H9 (cell line): ENCODE data around the gene LRRN3. TPM values are rescaled to one million over a fixed set of nuclear protein-coding genes. Genes with fewer than 3 reads are reported as not detected.

Experiments
- DNase-seq: peaks from one replicate; pipeline ENCODE4 v3.0.0-alpha.2; 2017
- H2AFZ ChIP-seq: one replicate; pipeline ENCODE4 v1.6.1; 2013; ENCODE audit warnings: mild to moderate bottlenecking, low read length, control low read depth, moderate library complexity
- H2AK5ac ChIP-seq: 2 replicates; pipeline ENCODE4 v1.6.1; 2013; ENCODE audit warnings: low read length, control low read depth, mixed read lengths; ENCODE audit not compliant: insufficient read length
- H2BK120ac ChIP-seq: one replicate; pipeline ENCODE4 v1.6.1; 2013; ENCODE audit warnings: low read depth, mild to moderate bottlenecking, low read length, control low read depth, inconsistent platforms; ENCODE audit not compliant: poor library complexity, severe bottlenecking
- H2BK12ac ChIP-seq: 2 replicates; pipeline ENCODE4 v1.6.1; 2013; ENCODE audit warnings: low read length, control low read depth, mixed read lengths, low read depth; ENCODE audit not compliant: insufficient read length
- H2BK15ac ChIP-seq: 2 replicates; pipeline ENCODE4 v1.6.1; 2013; ENCODE audit warnings: low read depth, low read length, control low read depth
- H2BK20ac ChIP-seq: one replicate; pipeline ENCODE4 v1.6.1; 2013; ENCODE audit warnings: low read depth, mild to moderate bottlenecking, low read length, control low read depth, inconsistent platforms; ENCODE audit not compliant: poor library complexity, severe bottlenecking
- H2BK5ac ChIP-seq: 2 replicates; pipeline ENCODE4 v1.6.1; 2013; ENCODE audit warnings: low read length, control low read depth, mixed read lengths; ENCODE audit not compliant: insufficient read length
- H3K14ac ChIP-seq: 2 replicates; pipeline ENCODE4 v1.6.1; 2013; ENCODE audit warnings: low read length, control low read depth; ENCODE audit not compliant: insufficient read depth
- H3K18ac ChIP-seq: 2 replicates; pipeline ENCODE4 v1.6.1; 2013; ENCODE audit warnings: low read depth, mild to moderate bottlenecking, mixed read lengths, low read length, control low read depth; ENCODE audit not compliant: insufficient read length
- H3K23ac ChIP-seq: 2 replicates; pipeline ENCODE4 v1.6.1; 2013; ENCODE audit warnings: low read length, control low read depth, mixed read lengths, low read depth; ENCODE audit not compliant: insufficient read length
- H3K23me2 ChIP-seq: 2 replicates; pipeline ENCODE4 v1.6.1; 2013; ENCODE audit warnings: low read depth, mild to moderate bottlenecking, mixed read lengths, low read length, control low read depth; ENCODE audit not compliant: insufficient read length, poor library complexity, severe bottlenecking
- H3K27ac ChIP-seq: 2 replicates; pipeline ENCODE4 v1.5.1; 2013; ENCODE audit warnings: low read length, control low read depth, mixed read lengths, low read depth; ENCODE audit not compliant: insufficient read length
- H3K27me3 ChIP-seq: 2 replicates; pipeline ENCODE4 v1.6.1; 2013; ENCODE audit warnings: low read length, control low read depth, inconsistent platforms; ENCODE audit not compliant: insufficient read depth
- H3K4ac ChIP-seq: 2 replicates; pipeline ENCODE4 v1.6.1; 2013; ENCODE audit warnings: low read depth, mild to moderate bottlenecking, control low read depth, inconsistent platforms, low read length, moderate library complexity
- H3K4me1 ChIP-seq: 2 replicates; pipeline ENCODE4 v1.6.1; 2013; ENCODE audit warnings: low read length, control low read depth, inconsistent platforms; ENCODE audit not compliant: insufficient read depth
- H3K4me2 ChIP-seq: 2 replicates; pipeline ENCODE4 v1.6.1; 2013; ENCODE audit warnings: low read length, control low read depth, mixed read lengths; ENCODE audit not compliant: insufficient read length, insufficient read depth
- H3K56ac ChIP-seq: 2 replicates; pipeline ENCODE4 v1.6.1; 2013; ENCODE audit warnings: low read depth, mild to moderate bottlenecking, mixed read lengths, low read length, control low read depth; ENCODE audit not compliant: insufficient read length
- H3K79me1 ChIP-seq: 2 replicates; pipeline ENCODE4 v1.6.1; 2013; ENCODE audit warnings: low read depth, mild to moderate bottlenecking, moderate library complexity, low read length, control low read depth, inconsistent platforms; ENCODE audit not compliant: insufficient read depth, poor library complexity, severe bottlenecking
- H3K79me2 ChIP-seq: 2 replicates; pipeline ENCODE4 v1.6.1; 2013; ENCODE audit warnings: low read length, control low read depth, inconsistent platforms; ENCODE audit not compliant: insufficient read depth
- H3K9ac ChIP-seq: 2 replicates; pipeline ENCODE4 v1.6.1; 2013; ENCODE audit warnings: low read length, control low read depth, mixed read lengths; ENCODE audit not compliant: insufficient read length; ENCODE audit errors: extremely low read depth
- H3K9me3 ChIP-seq: one replicate; pipeline ENCODE4 v1.6.1; 2013; ENCODE audit warnings: low read depth, low read length, inconsistent platforms; ENCODE audit not compliant: control insufficient read depth
- H3T11ph ChIP-seq: one replicate; pipeline ENCODE4 v1.6.1; 2013; ENCODE audit warnings: mild to moderate bottlenecking, low read length, control low read depth, inconsistent platforms
- H4K20me1 ChIP-seq: one replicate; pipeline ENCODE4 v1.6.1; 2013; ENCODE audit not compliant: control insufficient read depth, insufficient read length, insufficient read depth
- H4K5ac ChIP-seq: 2 replicates; pipeline ENCODE4 v1.6.1; 2013; ENCODE audit warnings: low read depth, mild to moderate bottlenecking, mixed read lengths, low read length, control low read depth; ENCODE audit not compliant: insufficient read length
- H4K8ac ChIP-seq: replicated peaks from 2 replicates; pipeline ENCODE4 v1.6.1; 2013; ENCODE audit warnings: low read length, control low read depth, mixed read lengths, low read depth; ENCODE audit not compliant: insufficient read length
- H4K91ac ChIP-seq: 2 replicates; pipeline ENCODE4 v1.6.1; 2013; ENCODE audit warnings: low read depth, mild to moderate bottlenecking, moderate library complexity, mixed read lengths, low read length, control low read depth; ENCODE audit not compliant: insufficient read length
- H3K27ac Mint-ChIP-seq, 3 experiments: 2 replicates in 2 of 3; 3 replicates in 1 of 3; pipeline ENCODE4 v1.8.0; 2020 to 2021; ENCODE audit warnings: mixed read lengths in 3 of 3, mild to moderate bottlenecking in 1 of 3, moderate library complexity in 1 of 3
- H3K27me3 Mint-ChIP-seq: 2 replicates; pipeline ENCODE4 v1.8.0; 2021; ENCODE audit warnings: low read depth, mild to moderate bottlenecking, moderate library complexity, mixed read lengths
- H3K36me3 Mint-ChIP-seq, 3 experiments: 2 replicates in 2 of 3; 3 replicates in 1 of 3; pipeline ENCODE4 v1.8.0; 2020 to 2021; ENCODE audit warnings: low read depth in 3 of 3, mixed read lengths in 3 of 3; ENCODE audit not compliant: insufficient read depth in 1 of 3
- H3K4me1 Mint-ChIP-seq, 2 experiments: 2 replicates each; pipeline ENCODE4 v1.8.0; 2020; ENCODE audit warnings: mixed read lengths in 2 of 2
- H3K4me3 Mint-ChIP-seq, 2 experiments: 2 replicates in 1 of 2; 3 replicates in 1 of 2; pipeline ENCODE4 v1.8.0; 2020 to 2021; ENCODE audit warnings: mild to moderate bottlenecking in 2 of 2, mixed read lengths in 2 of 2, moderate library complexity in 1 of 2
- H3K9me3 Mint-ChIP-seq, 2 experiments: 2 replicates in 1 of 2; 3 replicates in 1 of 2; pipeline ENCODE4 v1.8.0; 2020; ENCODE audit warnings: mild to moderate bottlenecking in 2 of 2, mixed read lengths in 2 of 2, moderate library complexity in 1 of 2
- WGBS: extraction: QIAGEN DNeasy Blood & Tissue Kit; methylation state at CpG from one replicate; pipeline ENCODE4 v1.1.7; 2013; ENCODE audit warnings: missing lambda C conversion rate, low lambda C conversion rate, mixed read lengths; ENCODE audit not compliant: insufficient read length; ENCODE audit errors: extremely low coverage; 5-methylcytosine and 5-hydroxymethylcytosine counted together
- total RNA-seq: library from RNA; stranded (reverse); gene quantifications from 2 replicates; pipeline ENCODE4 v1.2.1, GENCODE V29; 2021
- TF ChIP-seq, protein P1 (sequence below): fragments of 200-600 bp; sonication (generic); conservative IDR thresholded peaks from 3 replicates; pipeline ENCODE4 v1.8.0; 2021; ENCODE audit warnings: antibody characterized with exemption, mild to moderate bottlenecking

Gene LRRN3
- total RNA-seq, 1 experiment from 2014 or later: 0.77 TPM

DNA sequence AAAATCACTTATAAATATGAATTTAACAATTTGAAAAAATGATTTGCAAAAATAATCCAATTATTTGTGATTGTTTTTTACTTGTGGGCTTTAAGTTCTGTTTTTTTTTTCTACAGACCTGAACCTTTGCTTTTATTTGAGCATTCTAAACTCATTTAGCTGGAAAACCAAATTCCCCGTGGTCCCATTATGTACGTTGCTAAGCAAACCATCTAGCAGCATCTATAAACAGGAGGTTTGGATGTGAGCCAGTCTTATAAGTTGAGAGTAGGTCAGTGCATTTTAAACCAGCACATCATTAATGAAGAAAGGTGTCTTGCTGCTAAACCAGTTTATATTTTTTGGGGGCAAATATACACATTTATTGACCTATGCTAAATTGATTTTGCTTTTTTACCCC is 77.3 kb downstream of the LRRN3 start:
- Histone ChIP-seq H2BK15ac (no peak overlapping the region), H4K20me1 (no peaks in the 10 kb centered on the region), H3K27me3 (no peaks in the 10 kb centered on the region), H2AK5ac (no peak overlapping the region), H2BK12ac (no peak overlapping the region), H4K5ac (no peak overlapping the region), H3T11ph (no peak overlapping the region), H3K27ac (no peak overlapping the region), H3K79me2 (no peaks in the 10 kb centered on the region), H3K9ac (no peak overlapping the region), H3K56ac (no peak overlapping the region), H4K8ac (no peak overlapping the region), H3K4ac (no peak overlapping the region), H3K4me1 (no peaks in the 10 kb centered on the region), H2BK20ac (no peak overlapping the region), H3K23ac (no peak overlapping the region), H3K23me2 (no peaks in the 10 kb centered on the region), H2BK5ac (no peak overlapping the region), H2AFZ (no peak overlapping the region), H3K18ac (no peak overlapping the region), H3K79me1 (no peaks in the 10 kb centered on the region), H2BK120ac (no peak overlapping the region), H3K9me3 (no peaks in the 10 kb centered on the region), H4K91ac (no peak overlapping the region), H3K4me2 (no peak overlapping the region), H3K14ac (no peak overlapping the region)
- Mint-ChIP-seq H3K27me3 (no peaks in the 10 kb centered on the region), H3K4me1 (no peaks in the 10 kb centered on the region), H3K27ac (no peak overlapping the region), H3K4me3 (no peak overlapping the region), H3K36me3 (no peaks in the 10 kb centered on the region), H3K9me3 (no peaks in the 10 kb centered on the region)
- TF ChIP-seq, protein P1, sequence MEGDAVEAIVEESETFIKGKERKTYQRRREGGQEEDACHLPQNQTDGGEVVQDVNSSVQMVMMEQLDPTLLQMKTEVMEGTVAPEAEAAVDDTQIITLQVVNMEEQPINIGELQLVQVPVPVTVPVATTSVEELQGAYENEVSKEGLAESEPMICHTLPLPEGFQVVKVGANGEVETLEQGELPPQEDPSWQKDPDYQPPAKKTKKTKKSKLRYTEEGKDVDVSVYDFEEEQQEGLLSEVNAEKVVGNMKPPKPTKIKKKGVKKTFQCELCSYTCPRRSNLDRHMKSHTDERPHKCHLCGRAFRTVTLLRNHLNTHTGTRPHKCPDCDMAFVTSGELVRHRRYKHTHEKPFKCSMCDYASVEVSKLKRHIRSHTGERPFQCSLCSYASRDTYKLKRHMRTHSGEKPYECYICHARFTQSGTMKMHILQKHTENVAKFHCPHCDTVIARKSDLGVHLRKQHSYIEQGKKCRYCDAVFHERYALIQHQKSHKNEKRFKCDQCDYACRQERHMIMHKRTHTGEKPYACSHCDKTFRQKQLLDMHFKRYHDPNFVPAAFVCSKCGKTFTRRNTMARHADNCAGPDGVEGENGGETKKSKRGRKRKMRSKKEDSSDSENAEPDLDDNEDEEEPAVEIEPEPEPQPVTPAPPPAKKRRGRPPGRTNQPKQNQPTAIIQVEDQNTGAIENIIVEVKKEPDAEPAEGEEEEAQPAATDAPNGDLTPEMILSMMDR: no peak
- no CpG with 5 or more reads among the region's 2 CpGs for WGBS
- no peak for DNase-seq
